Panc1 (cell line): ENCODE data around the gene PLIN4.

Experiments
- TF ChIP-seq, protein P1 (sequence below), 2 experiments: IDR thresholded peaks; 2 replicates each; pipeline ENCODE4 v1.6.1; 2011 to 2012; ENCODE audit warnings: low read depth in 2 of 2, control low read depth in 1 of 2, low read length in 1 of 2, mild to moderate bottlenecking in 1 of 2, moderate library complexity in 1 of 2; ENCODE audit not compliant: insufficient read depth in 1 of 2
- TF ChIP-seq, protein P2 (sequence below): fragments of 450-650 bp; IDR thresholded peaks from 2 replicates; pipeline ENCODE4 v1.5.1; 2017; ENCODE audit warnings: mild to moderate bottlenecking

DNA sequence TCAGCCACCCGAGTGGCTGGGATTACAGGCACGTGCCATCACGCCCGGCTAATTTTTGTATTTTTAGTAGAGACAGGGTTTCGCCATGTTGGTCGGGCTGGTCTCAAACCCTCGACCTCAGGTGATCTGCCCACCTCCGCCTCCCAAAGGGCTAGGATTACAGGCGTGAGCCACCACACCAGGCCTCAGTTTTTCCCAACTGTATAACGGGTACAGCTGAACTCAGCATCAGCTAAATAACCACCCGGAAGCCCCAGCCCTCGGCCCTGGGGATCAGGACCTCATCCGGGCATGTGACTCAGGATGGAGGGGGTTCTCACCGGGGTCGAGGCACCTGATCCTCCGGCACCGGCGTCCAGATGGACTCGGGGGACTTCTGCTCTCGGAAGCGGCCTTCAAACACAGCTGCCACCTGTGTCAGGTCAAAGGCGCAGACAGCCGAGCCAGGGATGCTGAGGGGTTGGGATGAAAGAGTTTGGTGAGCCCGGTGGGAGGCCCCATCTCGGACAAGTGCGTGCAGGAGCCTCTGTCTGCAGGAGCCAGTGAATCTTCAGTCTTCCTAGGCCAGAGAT lies 32.3 kb upstream of the PLIN4 start:
- TF ChIP-seq, protein P1, sequence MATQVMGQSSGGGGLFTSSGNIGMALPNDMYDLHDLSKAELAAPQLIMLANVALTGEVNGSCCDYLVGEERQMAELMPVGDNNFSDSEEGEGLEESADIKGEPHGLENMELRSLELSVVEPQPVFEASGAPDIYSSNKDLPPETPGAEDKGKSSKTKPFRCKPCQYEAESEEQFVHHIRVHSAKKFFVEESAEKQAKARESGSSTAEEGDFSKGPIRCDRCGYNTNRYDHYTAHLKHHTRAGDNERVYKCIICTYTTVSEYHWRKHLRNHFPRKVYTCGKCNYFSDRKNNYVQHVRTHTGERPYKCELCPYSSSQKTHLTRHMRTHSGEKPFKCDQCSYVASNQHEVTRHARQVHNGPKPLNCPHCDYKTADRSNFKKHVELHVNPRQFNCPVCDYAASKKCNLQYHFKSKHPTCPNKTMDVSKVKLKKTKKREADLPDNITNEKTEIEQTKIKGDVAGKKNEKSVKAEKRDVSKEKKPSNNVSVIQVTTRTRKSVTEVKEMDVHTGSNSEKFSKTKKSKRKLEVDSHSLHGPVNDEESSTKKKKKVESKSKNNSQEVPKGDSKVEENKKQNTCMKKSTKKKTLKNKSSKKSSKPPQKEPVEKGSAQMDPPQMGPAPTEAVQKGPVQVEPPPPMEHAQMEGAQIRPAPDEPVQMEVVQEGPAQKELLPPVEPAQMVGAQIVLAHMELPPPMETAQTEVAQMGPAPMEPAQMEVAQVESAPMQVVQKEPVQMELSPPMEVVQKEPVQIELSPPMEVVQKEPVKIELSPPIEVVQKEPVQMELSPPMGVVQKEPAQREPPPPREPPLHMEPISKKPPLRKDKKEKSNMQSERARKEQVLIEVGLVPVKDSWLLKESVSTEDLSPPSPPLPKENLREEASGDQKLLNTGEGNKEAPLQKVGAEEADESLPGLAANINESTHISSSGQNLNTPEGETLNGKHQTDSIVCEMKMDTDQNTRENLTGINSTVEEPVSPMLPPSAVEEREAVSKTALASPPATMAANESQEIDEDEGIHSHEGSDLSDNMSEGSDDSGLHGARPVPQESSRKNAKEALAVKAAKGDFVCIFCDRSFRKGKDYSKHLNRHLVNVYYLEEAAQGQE (IDR thresholded peaks at IDR 0.05; ENCODE audit: insufficient read depth in 1 of 2, low read depth in 2 of 2, low read length in 1 of 2) = no peak
- TF ChIP-seq, protein P2, sequence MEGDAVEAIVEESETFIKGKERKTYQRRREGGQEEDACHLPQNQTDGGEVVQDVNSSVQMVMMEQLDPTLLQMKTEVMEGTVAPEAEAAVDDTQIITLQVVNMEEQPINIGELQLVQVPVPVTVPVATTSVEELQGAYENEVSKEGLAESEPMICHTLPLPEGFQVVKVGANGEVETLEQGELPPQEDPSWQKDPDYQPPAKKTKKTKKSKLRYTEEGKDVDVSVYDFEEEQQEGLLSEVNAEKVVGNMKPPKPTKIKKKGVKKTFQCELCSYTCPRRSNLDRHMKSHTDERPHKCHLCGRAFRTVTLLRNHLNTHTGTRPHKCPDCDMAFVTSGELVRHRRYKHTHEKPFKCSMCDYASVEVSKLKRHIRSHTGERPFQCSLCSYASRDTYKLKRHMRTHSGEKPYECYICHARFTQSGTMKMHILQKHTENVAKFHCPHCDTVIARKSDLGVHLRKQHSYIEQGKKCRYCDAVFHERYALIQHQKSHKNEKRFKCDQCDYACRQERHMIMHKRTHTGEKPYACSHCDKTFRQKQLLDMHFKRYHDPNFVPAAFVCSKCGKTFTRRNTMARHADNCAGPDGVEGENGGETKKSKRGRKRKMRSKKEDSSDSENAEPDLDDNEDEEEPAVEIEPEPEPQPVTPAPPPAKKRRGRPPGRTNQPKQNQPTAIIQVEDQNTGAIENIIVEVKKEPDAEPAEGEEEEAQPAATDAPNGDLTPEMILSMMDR = no peak
